HG03354 (cell line): ENCODE results near the gene MYH14.

Experiments used
- ATAC-seq: cut with Tn5 transposase; IDR thresholded peaks from one replicate; pipeline ENCODE4 v1.9.1; 2021; ENCODE audit warnings: mild to moderate bottlenecking; ENCODE audit not compliant: unreplicated experiment, poor library complexity, severe bottlenecking

The MYH14 gene

DNA sequence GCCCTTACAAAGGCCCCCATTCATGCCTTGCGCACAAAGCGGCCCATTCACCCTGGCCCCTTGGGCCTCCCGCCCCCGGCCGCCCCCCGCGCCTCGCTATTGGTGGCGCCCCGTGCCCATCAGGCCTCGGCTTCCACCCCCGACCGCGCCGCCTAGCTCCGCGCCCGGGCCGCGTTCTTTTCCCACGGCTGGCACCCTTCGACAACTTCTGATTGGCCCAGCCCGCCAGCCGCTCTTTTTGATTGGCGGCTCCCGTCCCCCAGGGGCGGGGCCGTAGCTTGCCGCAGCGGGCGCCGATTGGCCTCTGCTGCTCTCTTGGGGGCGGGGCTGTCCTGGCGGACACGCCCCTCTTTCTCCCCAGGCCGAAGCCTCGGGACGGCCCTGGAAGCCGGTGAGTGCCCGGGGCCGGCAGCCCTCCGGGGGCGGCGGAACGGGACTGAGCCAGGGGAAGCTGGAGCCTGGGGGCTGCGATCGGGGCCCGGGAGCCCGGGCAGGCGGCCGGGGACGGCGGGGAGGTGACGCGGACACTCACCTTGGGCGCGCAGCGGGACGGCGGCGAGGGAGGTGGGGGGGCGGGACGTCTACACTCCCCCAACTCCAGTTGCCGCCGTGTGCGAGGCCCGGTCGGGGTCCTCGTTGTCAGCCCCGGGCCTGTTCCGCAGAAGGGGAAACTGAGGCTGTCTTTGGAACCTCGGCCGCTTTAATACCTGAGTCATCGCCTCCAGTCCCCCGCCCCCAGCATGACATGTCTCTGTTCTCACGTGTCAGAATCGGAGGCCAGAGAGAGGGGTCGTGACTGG lies at the start of gene MYH14:
Gene MYH14, plus strand, starts transcription at position 342 of the 800 bp plus-strand sequence. CDS start 6,744 bp downstream, outside the sequence.
- no peak for ATAC-seq

- no peak for ATAC-seq
These were observed 48.9 kb upstream of the MYH14 start for GRCh38 chr19:50154529-50154928.

DNA sequence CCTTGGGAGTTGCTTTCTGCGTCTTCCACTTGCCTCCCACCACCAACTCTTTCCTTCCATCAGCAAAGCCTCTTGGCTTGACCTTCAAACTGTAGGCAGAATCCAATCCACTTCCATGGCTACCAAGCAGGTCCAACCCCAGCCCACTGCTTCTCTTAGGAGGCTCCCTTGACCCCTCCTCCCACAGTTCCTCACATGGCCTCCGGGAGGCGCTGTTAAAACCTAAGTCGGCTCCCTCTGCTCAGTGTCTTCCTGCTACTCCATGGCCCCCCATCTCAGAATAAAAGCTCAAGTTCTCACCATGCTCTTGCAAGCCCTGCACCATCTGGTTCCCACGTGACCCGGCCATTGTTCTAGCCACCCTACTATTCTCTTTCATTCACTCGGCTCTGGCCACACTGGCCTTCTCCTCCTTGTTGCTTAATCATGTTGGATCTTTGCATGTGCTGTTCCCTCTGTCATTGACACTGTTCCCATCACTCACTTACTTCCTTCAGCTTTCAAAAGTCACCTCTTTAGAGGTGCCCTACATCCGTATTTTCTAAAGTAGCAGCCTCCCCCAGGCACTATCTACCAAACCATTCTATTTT lies 47.8 kb upstream of the MYH14 start:
- no peak for ATAC-seq

- ATAC-seq = no peak
These were observed 44.8 kb upstream of the MYH14 start for GRCh38 chr19:50158577-50158976.

- ATAC-seq = no peak
These were observed 44.3 kb upstream of the MYH14 start for GRCh38 chr19:50159078-50159477.

- ATAC-seq = no peak
These were observed 40.4 kb upstream of the MYH14 start, which contains the start of gene IZUMO2 for GRCh38 chr19:50162988-50163387. Gene IZUMO2 (minus strand): TSS chr19:50163281. CDS start chr19:50163194, 87 bp downstream.

DNA sequence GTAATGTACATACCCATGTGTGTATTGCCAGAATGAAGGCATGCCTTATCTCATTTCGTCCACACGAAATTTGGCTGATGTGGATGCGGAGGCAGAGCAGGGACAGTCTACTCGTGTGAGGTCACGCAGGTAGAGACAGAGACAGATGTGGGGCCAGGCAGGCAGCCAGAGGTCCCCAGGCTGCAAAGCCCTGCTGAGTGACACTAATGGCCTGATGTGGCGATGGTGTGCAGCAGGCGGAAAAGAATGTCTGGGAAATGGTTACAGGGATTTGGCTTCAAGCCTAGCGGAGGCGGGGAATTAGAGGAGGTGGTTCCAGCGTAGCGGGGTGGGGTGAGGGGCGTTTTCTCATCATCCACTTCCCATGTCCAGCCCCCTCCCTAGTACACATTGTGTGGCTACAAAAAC lies 36.1 kb upstream of the MYH14 start:
- no peak for ATAC-seq

GRCh38 chr19:50171752-50172151 lies 31.7 kb upstream of the MYH14 start:
- no peak for ATAC-seq

DNA sequence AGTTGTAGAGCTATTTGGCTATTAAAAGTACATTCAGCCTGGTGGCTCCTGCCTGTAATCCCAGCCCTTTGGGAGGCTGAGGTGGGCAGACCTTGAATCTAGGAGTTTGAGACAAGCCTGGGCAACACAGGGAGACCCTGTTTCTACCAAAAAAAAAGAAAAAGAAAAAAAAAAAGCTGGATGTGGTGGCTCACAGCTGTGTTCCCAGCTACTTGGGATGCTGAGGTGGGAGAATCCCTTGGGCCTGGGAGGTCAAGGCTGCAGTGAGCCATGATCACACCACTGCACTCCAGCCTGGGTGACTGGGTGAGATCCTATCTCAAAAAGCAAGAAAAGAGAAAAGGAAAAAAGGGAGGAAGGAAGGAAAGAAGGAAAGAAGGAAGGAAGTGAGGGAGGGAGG lies 30.7 kb upstream of the MYH14 start:
- ATAC-seq = no peak

GRCh38 chr19:50173127-50173526 lies 30.3 kb upstream of the MYH14 start:
- ATAC-seq = no peak

GRCh38 chr19:50174100-50174793 lies 29.2 kb upstream of the MYH14 start:
- ATAC-seq = no peak

DNA sequence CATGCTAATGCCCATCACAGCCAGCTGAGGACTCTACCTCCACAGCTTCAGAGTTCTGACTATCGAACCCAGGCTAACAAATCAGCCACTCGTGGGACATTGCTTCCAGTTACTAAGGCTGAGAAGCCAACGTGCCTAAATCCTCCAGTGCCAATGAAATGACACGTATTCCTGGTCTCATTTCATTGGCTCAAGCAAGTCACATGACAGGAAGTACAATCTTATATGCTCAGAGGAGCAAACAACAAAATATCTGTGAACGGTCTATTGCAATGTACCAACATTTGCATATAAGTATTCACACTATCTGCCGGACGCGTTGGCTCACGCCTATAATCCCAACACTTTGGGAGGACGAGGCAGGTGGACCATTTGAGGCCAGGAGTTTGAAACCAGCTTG lies 27.5 kb upstream of the MYH14 start:
- ATAC-seq = no peak

DNA sequence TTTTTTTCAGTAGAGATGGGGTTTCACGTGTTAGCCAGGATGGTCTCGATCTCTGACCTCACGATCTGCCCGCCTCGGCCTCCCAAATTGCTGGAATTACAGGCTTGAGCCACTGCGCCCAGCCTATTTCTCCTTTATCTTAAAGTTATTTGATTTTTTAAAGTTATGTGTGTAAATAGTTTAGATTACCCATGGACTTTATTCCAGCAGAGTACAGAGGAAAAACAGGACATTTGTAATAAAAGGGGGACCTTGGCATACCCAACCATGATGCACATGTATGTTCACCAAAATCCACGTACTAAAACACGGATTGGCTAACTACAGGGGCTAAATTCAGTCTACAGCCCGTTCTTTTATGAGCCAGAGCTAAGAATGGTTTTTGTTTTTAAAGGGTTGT lies 26.6 kb upstream of the MYH14 start:
- no peak for ATAC-seq

DNA sequence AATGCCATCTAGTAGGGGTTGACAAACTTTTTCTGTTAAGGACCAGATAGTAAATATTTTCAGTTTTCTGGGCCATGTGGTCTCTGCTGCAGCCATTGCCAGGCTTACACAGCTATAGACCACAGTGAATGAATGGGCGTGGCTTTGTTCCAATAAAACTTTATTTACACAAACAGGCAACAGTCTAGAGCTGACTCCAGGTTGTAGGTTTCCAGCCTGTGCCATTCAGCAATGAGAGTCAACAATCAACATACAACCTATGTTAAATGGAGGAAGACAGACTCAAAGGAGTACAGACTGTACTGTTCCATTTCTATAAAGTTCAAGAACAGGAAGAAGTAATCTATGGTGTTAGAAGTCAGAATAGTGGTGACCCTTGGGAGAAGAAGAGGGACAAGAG lies 25.1 kb upstream of the MYH14 start:
- no peak for ATAC-seq

DNA sequence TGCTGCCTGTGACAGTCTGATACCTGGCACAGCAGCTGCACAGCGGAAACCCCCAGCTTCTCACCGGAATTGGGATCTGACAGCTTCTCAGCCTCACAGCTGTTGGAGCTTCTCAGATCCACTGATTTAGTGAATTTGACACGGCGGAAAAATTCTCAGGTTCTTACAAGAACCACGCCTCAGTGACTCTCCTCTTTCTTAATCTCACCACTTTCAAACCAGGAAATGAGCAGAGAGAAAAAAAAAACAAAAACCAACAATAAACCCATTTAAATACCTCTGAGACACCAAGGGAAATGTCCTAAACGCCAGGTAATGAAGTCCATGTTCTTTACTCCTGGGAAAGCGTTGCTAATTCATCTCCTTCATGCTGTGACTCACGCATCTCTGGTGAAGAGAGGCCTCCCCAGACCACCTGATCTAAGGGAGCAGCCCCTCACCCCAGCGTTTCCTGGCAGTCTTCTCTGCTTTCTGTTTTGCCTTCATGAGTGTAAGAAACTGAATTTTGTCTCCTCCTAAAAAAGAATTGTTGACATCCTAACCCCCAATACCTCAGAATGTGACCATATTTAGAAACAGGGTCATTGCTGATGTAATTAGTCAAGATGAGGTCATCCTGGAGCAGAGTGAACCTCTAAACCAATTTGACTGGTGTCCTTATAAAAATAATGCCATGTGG lies 24.4 kb upstream of the MYH14 start:
- ATAC-seq = no peak

- ATAC-seq = no peak
These were observed 22.3 kb upstream of the MYH14 start for GRCh38 chr19:50181121-50181520.

DNA sequence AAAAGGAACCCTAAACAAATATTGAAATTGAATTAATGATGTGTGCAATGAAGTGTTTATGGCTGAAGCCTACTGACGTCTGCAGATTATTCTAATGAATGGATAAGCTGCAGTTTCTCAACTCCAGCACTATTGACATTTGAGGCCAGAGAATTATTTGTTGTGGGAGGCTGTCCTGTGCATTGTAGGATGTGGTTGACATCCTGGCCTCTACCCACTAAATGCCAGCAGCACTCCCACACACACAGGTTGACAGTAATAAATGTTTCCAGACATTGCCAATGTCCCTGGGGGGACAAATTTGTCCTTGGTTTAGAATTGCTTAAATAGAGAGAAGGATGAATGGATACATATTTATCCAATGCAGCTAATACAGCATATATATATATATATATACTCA lies 19.2 kb upstream of the MYH14 start:
- ATAC-seq = no peak

DNA sequence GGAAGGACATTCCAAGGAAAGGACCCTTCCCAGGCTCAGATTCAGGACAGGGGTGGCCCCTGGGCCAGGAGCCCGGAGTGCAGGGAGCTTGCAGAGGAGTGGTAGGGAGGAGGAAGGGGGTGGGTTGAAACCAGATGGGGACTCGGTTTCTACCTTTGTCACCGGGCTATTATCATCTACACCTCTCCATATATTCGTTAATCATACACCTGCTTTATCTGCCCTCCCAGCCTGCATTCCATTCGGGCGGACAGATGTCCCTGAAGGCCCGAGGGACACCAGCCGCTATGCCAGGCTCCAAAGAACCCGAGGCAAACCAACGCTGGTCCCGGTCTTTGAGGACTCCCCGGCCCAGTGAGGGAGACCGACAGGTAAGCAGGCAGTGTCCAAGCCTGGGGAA lies 15.5 kb upstream of the MYH14 start:
- ATAC-seq = no peak

DNA sequence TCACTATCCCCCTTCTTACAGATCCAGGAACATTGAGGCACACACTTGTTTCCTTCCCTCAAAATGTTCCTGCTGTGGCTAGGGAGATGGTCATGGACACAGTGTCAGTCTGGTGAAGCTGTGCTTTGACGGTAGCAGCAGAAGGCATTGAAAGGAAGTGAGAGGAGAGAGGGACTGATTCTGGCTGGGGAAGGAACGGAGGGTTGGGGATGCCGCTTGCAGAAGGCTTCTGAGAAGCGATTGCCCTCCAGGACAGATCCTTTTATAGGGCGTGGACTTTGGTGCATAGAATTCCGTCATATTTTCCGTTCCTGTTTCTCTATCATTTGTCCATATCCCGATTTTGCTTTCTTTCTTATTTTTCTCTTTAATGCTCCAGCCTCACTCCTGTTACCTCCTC lies 14.1 kb upstream of the MYH14 start:
- ATAC-seq = no peak

DNA sequence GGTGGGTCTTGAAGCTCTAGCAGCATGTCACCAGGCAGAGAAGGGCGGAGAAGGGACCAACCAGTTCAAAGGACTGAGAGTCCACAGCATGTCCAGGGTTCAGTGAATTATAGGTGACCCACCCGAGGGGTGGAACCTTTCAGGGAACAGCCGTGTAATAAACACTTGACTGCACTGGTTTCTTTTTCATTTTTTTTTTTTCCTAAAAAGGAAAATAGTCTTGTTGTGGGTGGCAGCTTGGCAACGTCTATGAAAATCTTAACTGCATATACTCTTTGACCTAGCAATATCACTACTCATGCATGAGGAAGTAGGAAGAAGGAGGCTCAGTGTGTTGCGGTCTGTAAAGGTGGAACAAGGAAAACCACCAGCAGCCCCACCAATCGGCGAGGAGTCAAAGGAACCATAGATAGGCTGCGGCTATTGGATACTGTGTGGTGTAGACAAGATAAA lies 13.0 kb upstream of the MYH14 start:
- ATAC-seq = no peak
